ENCODE data around the gene APPL1. TPM values are rescaled to one million over a fixed set of nuclear protein-coding genes. Genes with fewer than 3 reads are reported as not detected.

Gene APPL1
- total and polyA plus RNA-seq, 9 donors = 20.2 to 69.6 (median 45.5) TPM

DNA sequence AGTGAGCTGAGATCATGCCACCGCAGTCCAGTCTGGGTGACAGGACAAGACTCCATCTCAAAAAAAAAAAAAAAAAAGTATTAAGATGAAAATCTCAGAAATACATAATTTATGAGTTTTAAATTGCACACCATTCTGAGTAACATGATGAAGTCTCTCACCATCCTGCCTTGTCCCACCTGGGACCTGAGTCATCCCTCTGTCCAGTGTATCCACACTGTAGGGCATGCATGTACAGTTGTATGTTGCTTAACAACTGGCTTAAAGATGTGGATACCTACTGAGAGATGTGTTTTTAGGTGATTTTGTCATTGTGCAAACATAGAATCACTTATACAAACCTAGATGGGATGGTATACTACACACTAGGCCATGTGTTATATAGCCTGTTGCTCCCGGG is 47.9 kb downstream of the APPL1 start:
- Histone ChIP-seq H3K9me3 (no peaks in the 10 kb centered on the region), H3K4me1 (ENCODE audit: insufficient read depth) (peaks cover 2% of the 10 kb centered on the region), H3K36me3 (no peaks in the 10 kb centered on the region), H3K27me3 (no peaks in the 10 kb centered on the region), H3K4me3 (no peak overlapping the region), H3K27ac (no peak overlapping the region)
- TF ChIP-seq CTCF (IDR thresholded peaks at IDR 0.05) = no peak
- TF ChIP-seq POLR2A (IDR thresholded peaks at IDR 0.05) = no peak
- no peak for TF ChIP-seq EP300 (IDR thresholded peaks at IDR 0.05)
- DNase-seq = no peak
- WGBS, 3 donors = 93 to 100% (median 96%) methylated on average over 2 of the region's 2 CpGs
- intact Hi-C loops (cut with DNase I) = no loop called here

GRCh38 chr3:57278237-57278636 is 50.7 kb downstream of the APPL1 start:
- no peak overlapping the region for H3K27ac ChIP-seq
- intact Hi-C loops (cut with DNase I) = no loop called here
- no peaks in the 10 kb centered on the region for H3K9me3 ChIP-seq
- 99 to 100% (median 100%) methylated on average over 1 of the region's 1 CpG for WGBS, 3 donors
- no peak overlapping the region for H3K4me3 ChIP-seq
- TF ChIP-seq POLR2A (IDR thresholded peaks at IDR 0.05) = no peak
- no peak for TF ChIP-seq EP300 (IDR thresholded peaks at IDR 0.05)
- TF ChIP-seq CTCF (IDR thresholded peaks at IDR 0.05) = no peak
- no peaks in the 10 kb centered on the region for H3K27me3 ChIP-seq
- H3K36me3 ChIP-seq = no peaks in the 10 kb centered on the region
- no peak for DNase-seq
- H3K4me1 ChIP-seq (ENCODE audit: insufficient read depth) = no peaks in the 10 kb centered on the region

- no peaks in the 10 kb centered on the region for H3K4me1 ChIP-seq (ENCODE audit: insufficient read depth)
- H3K4me3 ChIP-seq = no peak overlapping the region
- WGBS, 3 donors = 88 to 93% (median 91%) methylated on average over 5 of the region's 5 CpGs
- intact Hi-C loops (cut with DNase I) = no loop called here
- DNase-seq = no peak
- no peaks in the 10 kb centered on the region for H3K27me3 ChIP-seq
- H3K27ac ChIP-seq = no peak overlapping the region
- no peak for TF ChIP-seq POLR2A (IDR thresholded peaks at IDR 0.05)
- TF ChIP-seq CTCF (IDR thresholded peaks at IDR 0.05) = no peak
- TF ChIP-seq EP300 (IDR thresholded peaks at IDR 0.05) = no peak
- H3K36me3 ChIP-seq = no peaks in the 10 kb centered on the region
- no peaks in the 10 kb centered on the region for H3K9me3 ChIP-seq
Measured at GRCh38 chr3:57279685-57280084, 52.2 kb downstream of the APPL1 start.

DNA sequence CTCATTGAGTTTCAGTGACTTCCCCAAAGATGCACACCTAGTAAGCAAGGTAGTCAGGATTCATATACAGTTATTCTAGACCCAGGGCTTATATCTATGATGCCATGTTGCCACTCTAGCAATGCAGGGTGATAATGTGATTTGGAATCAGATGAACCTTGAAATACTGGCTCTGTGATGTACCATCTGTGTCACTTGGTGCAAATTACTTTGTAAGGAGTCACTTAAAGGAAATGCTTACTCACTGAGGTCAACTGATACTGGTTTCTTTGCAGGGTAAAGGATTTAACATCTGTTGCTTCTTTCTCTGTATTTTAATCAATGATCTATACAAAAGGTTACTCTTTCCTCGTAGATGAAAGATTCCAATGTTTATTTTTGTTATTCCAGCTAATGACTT is 54.2 kb downstream of the APPL1 start:
- DNase-seq = no peak
- H3K4me1 ChIP-seq (ENCODE audit: insufficient read depth) = no peaks in the 10 kb centered on the region
- H3K4me3 ChIP-seq = no peak overlapping the region
- TF ChIP-seq EP300 (IDR thresholded peaks at IDR 0.05) (no peak), POLR2A (IDR thresholded peaks at IDR 0.05) (no peak), CTCF (IDR thresholded peaks at IDR 0.05) (no peak)
- H3K27ac ChIP-seq = no peak overlapping the region
- intact Hi-C loops (cut with DNase I) = no loop called here
- H3K27me3 ChIP-seq = no peaks in the 10 kb centered on the region
- no peaks in the 10 kb centered on the region for H3K36me3 ChIP-seq
- 52 to 59% (median 58%) methylated on average over 1 of the region's 1 CpG for WGBS, 3 donors
- H3K9me3 ChIP-seq = no peaks in the 10 kb centered on the region

- H3K27ac ChIP-seq = no peak overlapping the region
- no peak for DNase-seq
- H3K36me3 ChIP-seq = no peaks in the 10 kb centered on the region
- no peak for TF ChIP-seq POLR2A (IDR thresholded peaks at IDR 0.05)
- TF ChIP-seq CTCF (IDR thresholded peaks at IDR 0.05) = no peak
- TF ChIP-seq EP300 (IDR thresholded peaks at IDR 0.05) = no peak
- H3K4me3 ChIP-seq = no peak overlapping the region
- no peaks in the 10 kb centered on the region for H3K9me3 ChIP-seq
- H3K4me1 ChIP-seq (ENCODE audit: insufficient read depth) = no peaks in the 10 kb centered on the region
- WGBS, 3 donors = 31 to 56% (median 38%) methylated on average over 6 of the region's 6 CpGs
- H3K27me3 ChIP-seq = no peaks in the 10 kb centered on the region
- intact Hi-C loops (cut with DNase I) = no loop called here
Measured at GRCh38 chr3:57283334-57283733, 55.8 kb downstream of the APPL1 start.

Data from ovary (tissue), 9 donors.